Measurements from ENCODE around the gene SLC18B1. TPM values are rescaled to one million over a fixed set of nuclear protein-coding genes. Genes with fewer than 3 reads are reported as not detected.
"Not testable (repeated sequence)": the region's sequence is repeated elsewhere in the genome, so short reads cannot be mapped to it uniquely, and the experiment has no call there.

SLC18B1 gene
- total RNA-seq, 1 donor from 2014 or later: 10.7 TPM

DNA sequence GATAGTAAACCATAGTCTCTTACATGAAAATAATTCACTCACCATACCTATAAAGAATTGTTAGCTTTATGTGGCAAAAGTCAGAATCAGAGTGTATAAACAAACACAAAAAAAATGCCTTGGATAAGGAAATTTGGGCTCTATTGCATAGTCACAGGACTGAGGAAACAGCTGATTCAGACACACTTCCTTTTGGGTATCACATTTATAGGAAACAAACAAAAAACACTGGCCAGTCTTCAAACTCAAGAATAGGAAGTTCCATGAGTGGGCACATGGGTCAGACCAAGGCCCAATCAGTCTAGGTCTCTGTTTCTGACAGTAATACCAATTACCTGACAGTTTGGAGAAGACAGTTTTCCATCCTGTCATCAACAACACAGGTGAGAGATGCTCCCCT, 8.0 kb downstream of the SLC18B1 start:
- no peaks in the 10 kb centered on the region for H3K27me3 ChIP-seq (ENCODE audit: control insufficient read depth, insufficient read depth, low read length)
- DNase-seq (ENCODE audit: low read depth): no peak
- no peaks in the 10 kb centered on the region for H3K36me3 ChIP-seq (ENCODE audit: control insufficient read depth, insufficient read depth, low read length)
- TF ChIP-seq, protein P1, sequence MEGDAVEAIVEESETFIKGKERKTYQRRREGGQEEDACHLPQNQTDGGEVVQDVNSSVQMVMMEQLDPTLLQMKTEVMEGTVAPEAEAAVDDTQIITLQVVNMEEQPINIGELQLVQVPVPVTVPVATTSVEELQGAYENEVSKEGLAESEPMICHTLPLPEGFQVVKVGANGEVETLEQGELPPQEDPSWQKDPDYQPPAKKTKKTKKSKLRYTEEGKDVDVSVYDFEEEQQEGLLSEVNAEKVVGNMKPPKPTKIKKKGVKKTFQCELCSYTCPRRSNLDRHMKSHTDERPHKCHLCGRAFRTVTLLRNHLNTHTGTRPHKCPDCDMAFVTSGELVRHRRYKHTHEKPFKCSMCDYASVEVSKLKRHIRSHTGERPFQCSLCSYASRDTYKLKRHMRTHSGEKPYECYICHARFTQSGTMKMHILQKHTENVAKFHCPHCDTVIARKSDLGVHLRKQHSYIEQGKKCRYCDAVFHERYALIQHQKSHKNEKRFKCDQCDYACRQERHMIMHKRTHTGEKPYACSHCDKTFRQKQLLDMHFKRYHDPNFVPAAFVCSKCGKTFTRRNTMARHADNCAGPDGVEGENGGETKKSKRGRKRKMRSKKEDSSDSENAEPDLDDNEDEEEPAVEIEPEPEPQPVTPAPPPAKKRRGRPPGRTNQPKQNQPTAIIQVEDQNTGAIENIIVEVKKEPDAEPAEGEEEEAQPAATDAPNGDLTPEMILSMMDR (IDR thresholded peaks at IDR 0.05; ENCODE audit: insufficient read depth, low read length, poor library complexity, severe bottlenecking): no peak
- H3K4me3 ChIP-seq (ENCODE audit: low read depth, low read length): no peak overlapping the region

DNA sequence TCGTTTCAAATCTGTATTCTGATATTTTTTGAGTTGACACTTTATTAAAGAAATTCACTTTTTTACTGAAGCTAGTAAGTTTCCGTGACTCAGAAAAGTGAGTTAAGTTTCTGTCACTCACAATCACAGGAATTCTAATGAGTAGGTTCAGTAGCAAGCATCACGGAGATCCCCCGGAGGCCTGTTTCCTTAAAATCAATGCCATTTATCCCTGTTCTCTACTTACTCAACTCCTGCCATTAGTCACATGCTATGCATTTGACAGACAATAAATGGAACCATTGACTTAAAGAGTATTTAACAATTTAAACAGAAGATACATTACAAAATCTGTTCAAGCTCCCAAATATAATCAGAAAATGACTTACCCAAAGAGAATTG, 9.1 kb downstream of the SLC18B1 start:
- no peaks in the 10 kb centered on the region for H3K36me3 ChIP-seq (ENCODE audit: control insufficient read depth, insufficient read depth, low read length)
- DNase-seq (ENCODE audit: low read depth): no peak
- TF ChIP-seq, protein P1 (IDR thresholded peaks at IDR 0.05; ENCODE audit: insufficient read depth, low read length, poor library complexity, severe bottlenecking): no peak
- H3K27me3 ChIP-seq (ENCODE audit: control insufficient read depth, insufficient read depth, low read length): no peaks in the 10 kb centered on the region
- H3K4me3 ChIP-seq (ENCODE audit: low read depth, low read length): no peak overlapping the region

DNA sequence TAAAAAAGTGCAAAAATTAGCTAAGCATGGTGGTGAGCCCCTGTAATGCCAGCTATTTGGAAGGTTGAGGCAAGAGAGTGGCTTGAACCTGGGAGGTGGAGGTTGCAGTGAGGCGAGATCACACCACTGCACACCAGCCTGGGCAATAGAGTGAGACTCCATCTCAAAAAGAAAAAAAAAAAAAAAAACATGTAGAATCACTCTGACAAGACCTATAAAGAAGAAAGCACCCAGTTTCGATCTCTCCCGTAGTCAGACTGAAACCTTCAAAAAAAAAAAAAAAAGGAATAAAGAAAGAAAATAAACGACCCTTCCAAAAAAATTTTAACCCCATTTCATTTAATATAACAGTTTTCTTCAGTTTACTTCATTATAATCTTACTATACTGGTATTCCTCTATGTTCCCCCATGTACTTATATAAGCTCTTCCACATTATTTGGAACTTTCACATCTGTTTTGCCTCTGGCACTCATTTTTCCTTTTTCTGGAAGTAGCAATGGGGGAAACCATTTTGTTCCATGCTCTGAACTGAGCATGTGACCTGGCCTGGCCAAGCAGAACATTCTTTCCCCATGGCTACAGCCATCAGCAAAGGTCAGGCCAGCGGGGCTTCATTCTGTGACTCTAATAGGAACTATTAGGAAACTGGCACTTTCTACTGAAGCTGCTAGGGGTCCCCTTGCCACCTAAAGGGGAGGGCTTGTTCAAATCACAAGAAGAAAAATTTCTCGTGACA, 9.6 kb downstream of the SLC18B1 start:
- H3K4me3 ChIP-seq (ENCODE audit: low read depth, low read length): no peak overlapping the region
- H3K27me3 ChIP-seq (ENCODE audit: control insufficient read depth, insufficient read depth, low read length): no peaks in the 10 kb centered on the region
- no peaks in the 10 kb centered on the region for H3K36me3 ChIP-seq (ENCODE audit: control insufficient read depth, insufficient read depth, low read length)
- no peak for DNase-seq (ENCODE audit: low read depth)
- TF ChIP-seq, protein P1 (IDR thresholded peaks at IDR 0.05; ENCODE audit: insufficient read depth, low read length, poor library complexity, severe bottlenecking): no peak

DNA sequence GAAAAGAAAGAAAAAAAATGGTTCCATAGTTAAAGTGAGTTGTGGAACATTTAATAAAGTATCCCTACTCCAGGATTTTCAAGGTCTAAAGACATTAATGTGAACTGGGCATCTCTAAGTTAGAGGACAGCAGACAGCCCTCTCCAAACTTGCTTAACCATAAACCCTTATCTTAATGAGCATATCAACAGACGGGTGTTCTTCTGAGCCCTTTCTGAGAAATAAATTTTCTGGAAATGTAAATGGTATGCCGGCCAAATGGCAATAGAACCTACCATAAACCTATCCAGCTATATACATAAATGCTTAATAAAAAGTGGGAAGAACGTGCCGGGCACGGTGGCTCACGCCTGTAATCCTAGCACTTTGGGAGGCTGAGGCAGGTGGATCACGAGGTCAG, 12.5 kb downstream of the SLC18B1 start:
- TF ChIP-seq, protein P1 (IDR thresholded peaks at IDR 0.05; ENCODE audit: insufficient read depth, low read length, poor library complexity, severe bottlenecking): no peak
- DNase-seq (ENCODE audit: low read depth): no peak
- Histone ChIP-seq H3K27me3 (ENCODE audit: control insufficient read depth, insufficient read depth, low read length) (no peaks in the 10 kb centered on the region), H3K4me3 (ENCODE audit: low read depth, low read length) (no peak overlapping the region), H3K36me3 (ENCODE audit: control insufficient read depth, insufficient read depth, low read length) (no peaks in the 10 kb centered on the region)

DNA sequence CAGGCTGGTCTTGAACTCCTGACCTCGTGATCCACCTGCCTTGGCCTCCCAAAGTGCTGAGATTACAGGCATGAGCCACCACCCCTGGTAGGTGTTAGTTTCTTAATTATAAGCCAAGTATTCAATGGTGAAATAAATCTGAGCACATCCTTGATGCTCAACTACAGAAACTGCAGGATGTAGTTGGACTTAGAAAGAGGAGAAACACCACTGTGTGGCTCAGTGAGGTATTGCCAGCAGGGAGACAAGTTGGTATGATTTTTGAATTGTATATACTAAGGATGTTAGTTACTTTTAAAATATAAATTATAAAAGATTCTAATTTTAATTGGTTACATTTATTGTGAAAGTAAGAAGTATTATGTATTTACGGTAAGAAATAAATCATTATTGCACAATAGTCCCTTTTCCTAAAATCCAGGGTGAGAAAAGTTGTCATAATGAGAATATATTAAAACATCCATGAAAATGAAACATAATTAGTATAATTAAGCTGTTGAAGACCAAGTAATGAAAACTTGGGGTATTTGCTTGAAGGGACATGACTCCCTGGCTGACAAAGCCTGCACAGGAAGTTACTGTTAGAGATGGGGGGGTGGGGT, 17.6 kb downstream of the SLC18B1 start:
- Histone ChIP-seq H3K4me3 (ENCODE audit: low read depth, low read length) (no peak overlapping the region), H3K36me3 (ENCODE audit: control insufficient read depth, insufficient read depth, low read length) (no peaks in the 10 kb centered on the region), H3K27me3 (ENCODE audit: control insufficient read depth, insufficient read depth, low read length) (no peaks in the 10 kb centered on the region)
- TF ChIP-seq, protein P1 (IDR thresholded peaks at IDR 0.05; ENCODE audit: insufficient read depth, low read length, poor library complexity, severe bottlenecking): peak; percentile 41
- no peak for DNase-seq (ENCODE audit: low read depth)

DNA sequence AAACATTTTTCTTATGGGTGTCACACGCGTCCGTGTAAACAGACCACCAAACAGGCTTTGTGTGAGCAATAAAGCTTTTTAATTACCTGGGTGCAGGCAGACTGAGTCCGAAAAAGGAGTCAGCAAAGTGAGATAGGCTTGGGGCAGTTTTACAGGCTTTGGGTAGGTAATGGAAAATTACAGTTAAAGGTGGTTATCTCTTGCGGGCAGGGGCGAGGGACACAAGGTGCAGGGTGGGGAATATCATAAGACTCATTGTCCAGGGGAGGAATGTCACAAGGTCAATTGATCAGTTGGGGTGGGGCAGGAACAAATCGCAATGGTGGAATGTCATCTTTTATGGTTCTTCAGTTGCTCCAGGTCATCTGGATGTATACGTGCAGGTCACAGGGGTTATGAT, 20.6 kb downstream of the SLC18B1 start:
- not testable (repeated sequence) for DNase-seq (ENCODE audit: low read depth); H3K27me3 ChIP-seq (ENCODE audit: control insufficient read depth, insufficient read depth, low read length); H3K36me3 ChIP-seq (ENCODE audit: control insufficient read depth, insufficient read depth, low read length); H3K4me3 ChIP-seq (ENCODE audit: low read depth, low read length)
